Measurements from ENCODE around the gene UXT.
"Not testable (repeated sequence)": the region's sequence is repeated elsewhere in the genome, so short reads cannot be mapped to it uniquely, and the experiment has no call there.

The UXT gene, protein sequence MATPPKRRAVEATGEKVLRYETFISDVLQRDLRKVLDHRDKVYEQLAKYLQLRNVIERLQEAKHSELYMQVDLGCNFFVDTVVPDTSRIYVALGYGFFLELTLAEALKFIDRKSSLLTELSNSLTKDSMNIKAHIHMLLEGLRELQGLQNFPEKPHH

DNA sequence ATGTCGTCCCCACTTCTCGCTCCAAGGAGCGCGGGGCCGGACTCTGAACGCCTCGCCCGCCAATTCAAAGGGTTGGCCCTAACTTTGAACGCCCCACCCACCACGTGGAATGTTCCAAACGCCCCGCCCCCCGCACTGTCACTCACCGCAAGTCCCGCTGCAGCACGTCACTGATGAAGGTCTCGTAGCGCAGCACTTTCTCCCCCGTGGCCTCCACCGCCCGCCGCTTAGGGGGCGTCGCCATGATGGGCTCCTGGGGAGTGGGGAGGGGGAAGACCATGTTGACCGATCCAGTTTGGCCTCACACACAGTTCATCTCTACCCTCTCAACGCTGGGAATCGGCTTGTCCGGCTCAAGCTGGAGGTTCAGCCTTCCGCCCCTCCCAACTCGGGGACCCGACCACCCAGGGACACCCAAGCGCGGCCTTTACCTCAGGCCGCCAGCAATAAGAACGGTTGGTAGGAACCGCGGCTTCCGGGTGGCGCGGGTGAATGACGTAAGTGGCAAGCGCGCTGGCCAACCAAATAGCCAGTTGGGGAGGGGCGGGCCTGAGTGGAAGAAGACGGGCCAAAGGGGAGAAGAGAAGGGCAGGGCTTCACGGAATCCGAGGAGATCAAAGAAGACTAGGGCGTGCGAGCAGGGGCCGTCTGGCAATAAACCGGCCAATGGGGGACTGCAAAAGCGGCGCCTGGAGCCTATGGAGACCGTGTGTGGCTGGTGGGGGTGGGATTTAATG lies at the start of gene UXT:
Gene UXT (minus strand): TSS at position 497 of the 737 bp plus-strand sequence. CDS start 253 bp downstream, at position 244.
- peak; percentile 86 for DNase-seq

DNA sequence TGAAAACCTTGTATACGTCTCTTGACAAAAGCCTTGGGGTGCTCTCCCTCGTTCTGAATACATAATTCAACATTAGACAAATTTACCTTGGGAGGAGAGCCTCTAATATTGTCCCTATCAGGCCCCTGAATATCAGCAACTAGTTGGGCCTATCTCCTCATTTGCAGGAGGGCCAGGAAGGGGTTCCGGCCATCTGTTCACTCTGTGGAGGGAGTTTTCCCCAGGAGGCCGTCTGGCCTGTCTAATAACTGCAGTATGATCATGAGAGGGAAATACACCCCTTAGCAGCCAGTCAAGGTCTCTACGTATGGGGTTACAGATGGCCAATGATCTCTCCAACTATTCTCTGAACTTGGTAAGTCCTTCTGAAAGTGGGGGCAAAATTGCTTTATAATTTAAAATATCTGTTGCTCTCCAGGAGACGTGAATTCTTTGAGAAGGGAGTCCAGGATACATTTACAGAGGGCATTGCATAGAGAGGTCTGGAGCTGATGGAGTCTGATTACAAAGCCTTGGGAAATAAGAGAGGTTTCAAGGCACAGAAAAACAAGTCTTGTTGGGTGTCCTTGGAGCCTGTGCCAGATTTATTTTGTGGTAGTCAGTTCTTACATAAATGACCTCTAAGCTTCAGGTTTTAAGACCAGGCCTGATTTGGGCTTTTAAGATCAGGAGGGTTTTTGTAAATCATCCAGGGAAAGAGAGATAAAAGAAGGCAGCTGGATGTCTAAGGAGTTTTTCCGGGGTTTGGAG lies 48.2 kb upstream of the UXT start:
- DNase-seq, result no peak

DNA sequence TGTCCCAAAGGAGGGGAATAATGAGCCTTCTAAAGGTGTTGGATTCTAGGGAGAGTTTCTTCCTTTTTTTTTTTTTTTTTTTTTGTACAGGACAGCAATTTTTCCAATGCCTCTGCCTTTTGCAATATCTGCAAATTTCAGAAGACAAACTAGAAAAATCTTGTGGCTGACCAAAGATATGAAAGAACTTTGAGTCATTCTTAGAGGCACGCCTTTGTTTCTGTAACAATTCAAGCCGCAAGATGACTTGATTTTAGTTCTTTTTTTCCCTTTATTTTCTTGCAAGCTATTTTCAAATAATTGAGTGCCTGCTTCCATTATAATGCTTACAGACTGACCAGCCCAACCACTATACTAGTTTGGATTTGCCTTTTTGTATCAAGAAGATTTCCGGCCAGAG lies 47.6 kb upstream of the UXT start:
- DNase-seq, result no peak

DNA sequence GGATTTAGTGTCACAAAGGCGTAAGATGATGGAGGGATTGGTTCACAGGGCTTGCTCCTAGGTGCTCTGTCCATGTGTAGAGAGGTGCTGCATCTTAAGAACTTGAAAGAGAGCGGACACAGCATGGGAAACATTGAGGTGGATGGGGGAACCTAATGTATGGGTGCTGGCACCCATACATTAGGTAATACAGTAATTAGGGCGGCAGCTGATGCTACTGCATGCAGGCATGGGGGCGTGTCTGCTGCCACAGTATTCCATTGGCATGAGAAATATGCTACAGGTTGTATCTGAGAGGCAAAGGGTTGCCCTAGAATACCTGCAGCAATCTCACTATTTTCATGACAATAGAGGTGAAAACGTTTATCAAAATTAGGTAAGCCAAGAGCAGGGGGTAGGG lies 45.8 kb upstream of the UXT start:
- DNase-seq, result no peak

DNA sequence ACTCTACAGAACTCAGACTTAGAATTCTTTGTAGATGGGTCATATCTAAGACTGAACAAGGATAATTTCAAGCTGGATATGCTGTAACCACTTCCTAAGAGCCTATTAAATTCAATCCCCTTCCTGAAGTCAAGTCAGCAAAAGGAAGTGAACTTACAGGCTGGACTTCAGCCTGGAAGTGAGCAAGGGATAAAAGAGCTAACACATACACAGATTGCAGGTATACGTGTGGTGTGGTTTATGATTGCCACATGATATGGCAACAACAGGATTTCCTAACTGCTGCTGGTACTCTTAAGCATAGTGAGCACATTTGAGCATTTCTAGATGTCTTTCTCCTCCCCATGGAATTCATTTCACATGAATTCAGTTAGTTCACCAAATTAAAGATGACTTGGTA lies 38.2 kb upstream of the UXT start:
- DNase-seq, result no peak

DNA sequence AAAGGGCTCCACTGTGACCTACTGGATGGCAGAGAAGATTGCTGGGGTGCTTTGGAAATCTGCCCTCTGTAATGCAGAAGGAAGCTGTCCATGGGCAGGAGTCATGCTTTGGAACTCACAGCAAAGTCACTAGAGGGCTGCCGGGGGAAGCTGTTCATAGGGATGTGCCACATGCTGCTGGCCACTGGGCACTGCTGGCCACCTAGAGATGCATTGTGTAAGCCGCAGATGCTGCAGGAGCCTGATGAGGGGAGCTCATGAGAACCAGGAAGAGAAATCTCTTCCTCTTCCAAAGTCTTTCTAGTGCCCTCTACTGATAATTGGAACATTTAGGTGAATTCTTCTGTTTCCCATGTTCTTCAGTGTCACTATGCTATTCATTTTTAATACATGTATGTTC lies 31.2 kb upstream of the UXT start:
- DNase-seq, result no peak

DNA sequence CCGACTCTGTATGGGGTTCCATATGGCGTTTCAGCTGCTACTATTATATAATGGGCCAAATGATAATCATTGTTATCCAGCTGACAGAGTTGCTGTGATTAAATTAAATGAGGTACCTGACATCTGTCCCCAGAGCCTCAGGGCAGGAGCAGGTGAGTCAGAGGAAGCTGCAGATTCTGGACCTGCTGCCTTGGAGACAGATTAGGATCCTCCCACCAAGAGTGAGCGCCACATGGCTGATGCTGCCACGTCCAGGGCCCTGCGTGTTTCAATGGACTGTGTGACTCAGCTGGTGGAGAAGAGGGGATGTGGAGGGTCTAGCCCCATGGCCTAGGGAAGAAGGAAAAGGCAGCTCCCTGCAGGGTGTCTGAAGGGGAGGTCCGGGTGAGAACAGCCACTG lies 28.3 kb upstream of the UXT start:
- DNase-seq, result no peak

DNA sequence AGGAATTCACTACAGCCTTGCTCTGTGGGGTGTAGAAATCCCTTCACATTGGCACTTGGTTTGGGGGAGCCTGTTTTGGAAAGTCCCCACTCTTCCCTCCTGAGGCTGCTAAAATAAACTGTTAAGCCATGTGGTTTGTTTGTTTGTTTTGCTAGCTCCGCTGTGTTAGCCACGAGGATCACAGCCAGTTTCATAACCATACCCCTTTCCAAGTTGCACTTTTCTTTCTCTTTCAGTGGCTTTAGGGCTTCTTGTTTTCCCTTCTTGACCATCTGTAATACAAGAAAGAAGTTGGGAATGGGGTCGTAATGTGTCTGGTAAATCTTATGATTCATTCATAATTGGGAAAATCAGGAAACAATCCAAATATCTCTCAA lies 24.8 kb upstream of the UXT start:
- DNase-seq, result no peak

DNA sequence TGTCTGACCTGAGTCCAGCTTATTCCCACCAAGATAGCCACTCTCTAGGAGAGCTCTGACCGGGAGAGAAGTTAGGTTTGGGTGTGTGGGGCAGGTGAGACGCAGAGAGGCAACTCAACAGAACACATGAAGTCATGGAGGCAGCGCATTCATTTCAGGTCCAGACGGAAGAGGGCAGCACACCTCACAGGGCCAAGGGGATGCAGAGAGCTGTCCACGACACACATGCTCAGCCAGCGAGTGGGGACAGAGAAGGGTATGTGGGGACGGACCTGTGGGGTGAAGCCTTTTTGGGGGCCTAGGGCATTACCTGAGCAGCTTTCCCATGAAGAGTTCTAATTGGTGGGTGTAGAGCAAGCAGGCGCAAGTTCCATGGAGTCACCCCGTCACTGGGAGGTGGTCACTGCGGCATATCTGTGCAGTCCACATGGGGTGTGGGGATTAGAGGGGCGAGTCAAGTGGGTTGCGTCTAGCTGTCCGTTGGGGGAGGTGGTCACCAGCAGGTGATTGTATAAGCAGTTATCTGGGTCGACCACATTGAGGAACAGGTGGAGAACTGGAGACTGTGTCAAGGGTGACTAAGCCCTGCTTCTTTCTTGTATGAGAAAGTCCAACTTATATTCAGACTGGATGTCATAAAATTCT lies 24.3 kb upstream of the UXT start:
- no peak for DNase-seq

DNA sequence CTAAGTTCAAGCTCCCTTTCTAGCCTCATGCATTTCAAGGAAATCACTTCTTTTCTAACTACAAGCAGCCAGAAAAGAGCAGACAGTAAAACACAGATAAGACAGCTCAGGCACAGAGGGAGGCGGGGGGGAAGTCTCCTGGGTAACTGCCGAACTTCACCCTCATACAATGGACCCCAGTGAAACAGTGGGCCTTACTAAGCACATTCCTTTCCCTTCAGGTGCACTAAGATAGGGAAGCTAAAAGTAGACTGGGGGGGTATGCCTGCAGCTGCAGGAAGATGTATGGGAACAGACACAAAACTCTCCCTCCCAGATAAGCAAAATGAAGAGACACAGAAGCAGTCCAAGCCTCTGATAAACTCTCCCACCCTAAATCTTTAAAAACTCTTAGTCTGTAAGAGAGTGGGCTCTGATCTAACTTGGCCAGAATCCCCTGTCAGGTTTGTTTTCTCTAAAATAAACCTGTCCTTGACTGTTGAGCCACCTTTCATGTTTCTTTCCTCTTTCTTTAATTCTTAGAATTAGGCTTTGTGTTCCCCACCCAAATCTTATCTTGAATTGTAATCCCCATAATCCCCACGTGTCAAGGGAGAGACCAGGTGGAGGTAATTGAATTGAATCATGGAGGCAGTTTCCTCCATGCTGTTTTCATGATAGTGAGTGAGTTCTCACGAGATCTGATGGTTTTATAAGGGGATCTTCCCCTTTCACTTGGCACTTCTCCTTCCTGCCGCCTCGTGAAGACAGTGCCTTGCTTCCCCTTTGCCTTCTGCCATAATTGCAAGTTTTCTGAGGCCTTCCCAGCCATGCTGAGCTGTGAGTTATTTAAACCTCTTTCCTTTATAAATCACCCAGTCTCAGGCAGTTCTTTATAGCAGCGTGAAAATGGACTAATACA lies 17.2 kb upstream of the UXT start:
- DNase-seq, result not testable (repeated sequence)

DNA sequence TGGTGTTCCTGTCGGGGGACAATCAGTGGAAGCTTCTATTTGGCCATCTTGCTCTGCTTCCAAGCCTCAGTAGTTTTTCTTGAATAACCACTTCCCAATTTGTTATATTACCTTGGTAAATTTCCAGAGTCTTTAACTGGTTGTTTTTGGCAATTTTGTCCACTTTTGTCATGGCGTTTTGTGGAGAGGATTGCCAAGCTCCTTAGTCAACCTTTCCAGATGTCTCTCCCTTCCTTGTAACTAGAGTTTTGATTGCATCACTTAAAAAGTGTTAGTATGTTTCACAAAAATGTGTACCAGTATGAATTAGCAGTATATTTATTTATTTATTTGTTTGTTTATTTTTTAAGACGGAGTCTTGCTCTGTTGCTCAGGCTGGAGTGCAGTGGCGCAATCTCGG lies 15.8 kb upstream of the UXT start:
- no peak for DNase-seq

DNA sequence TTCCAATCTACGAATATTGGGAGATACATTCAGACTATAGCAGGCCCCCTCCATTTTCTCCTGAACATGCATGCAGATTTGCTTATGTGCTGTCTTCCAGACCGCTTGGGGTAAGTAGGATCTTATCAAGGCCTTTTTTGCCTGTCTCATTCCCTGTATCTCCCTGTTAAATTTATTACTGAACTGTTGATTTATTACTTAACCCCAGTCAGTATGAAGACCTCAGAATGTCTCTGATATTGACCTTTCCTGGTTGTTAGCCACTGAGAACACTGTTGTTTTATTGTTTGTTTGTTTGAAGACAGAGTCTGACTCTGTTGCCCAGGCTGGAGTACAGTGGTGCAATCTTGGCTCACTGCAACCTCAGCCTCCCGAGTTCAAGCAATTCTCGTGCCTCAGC lies 6.8 kb upstream of the UXT start:
- DNase-seq, result not testable (repeated sequence)

DNA sequence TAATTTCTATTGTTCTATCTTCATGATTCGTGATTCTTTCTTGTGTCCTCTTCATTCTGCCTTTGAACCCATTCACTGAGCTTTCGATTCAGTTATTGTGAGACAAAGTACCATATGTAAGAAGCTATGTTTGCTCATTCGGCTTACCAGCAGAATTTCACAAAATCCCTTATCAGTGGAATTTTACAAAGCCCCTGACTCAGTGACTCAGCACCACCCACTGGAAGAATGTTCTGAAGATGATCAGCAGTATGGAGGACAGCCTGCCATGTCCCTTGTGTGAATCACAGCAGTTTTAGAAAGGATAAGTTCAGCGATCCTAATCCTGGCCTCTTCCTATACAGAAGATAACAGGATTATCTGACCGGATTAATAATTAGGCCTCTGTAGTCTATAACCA lies 5.8 kb upstream of the UXT start:
- DNase-seq, result no peak

DNA sequence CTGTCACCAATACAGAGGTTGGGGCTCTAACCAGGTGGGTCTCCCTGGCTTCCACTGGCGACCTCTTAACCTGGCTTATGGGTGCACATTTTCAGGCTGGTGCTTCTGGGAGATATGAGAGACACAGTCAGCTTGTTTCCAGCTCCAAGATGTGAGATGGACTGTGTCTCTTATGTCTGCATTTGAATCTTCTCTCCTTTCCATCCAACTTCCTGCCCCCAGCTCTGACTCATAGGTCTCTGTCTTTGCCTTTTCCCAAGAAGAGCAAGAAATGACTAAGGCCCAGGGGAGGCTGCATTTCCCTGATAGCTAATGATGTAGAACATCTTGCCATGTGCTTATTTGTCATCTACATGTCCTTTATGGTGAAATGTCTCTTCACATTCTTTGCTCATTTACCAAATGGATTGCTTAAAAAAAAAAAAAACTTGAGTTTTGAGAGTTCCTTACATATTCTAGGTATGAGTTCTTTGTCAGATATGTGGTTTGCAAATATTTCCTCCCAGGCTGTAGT lies 3.2 kb upstream of the UXT start:
- peak; percentile 29 for DNase-seq

DNA sequence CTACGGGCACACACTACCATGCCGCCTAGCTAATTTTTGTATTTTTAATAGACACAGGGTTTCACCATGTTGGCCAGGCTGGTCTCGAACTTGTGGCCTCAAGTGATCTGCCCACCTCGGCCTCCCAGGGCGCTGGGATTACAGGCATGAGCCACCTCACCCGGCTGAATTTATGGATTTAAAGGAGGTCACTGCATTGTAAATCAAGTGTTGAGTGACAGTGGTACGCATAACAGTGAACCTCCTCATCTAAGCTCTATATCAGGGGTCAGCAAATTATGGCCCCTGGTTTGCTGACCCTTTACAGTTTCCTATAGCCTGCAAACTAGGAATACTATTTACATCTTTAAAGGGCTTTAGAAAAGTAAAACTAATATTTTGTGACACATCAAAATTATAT lies 2.6 kb upstream of the UXT start:
- DNase-seq, result no peak

DNA sequence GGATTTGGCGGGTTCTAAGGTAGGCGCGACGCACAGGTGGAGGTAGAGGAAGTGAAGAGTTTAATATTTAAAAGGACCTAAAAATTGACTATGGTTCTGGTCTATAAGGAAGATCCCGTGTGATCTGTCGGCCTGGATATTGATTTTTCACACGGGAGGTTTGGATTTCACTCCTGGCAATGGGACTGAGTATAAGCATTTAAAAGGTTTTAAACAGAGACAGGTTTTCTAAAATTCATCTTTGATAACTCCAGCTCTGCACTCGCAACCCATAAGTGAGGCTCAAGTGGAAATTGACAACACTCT lies 394 bp upstream of the UXT start:
- DNase-seq, result no peak

DNA sequence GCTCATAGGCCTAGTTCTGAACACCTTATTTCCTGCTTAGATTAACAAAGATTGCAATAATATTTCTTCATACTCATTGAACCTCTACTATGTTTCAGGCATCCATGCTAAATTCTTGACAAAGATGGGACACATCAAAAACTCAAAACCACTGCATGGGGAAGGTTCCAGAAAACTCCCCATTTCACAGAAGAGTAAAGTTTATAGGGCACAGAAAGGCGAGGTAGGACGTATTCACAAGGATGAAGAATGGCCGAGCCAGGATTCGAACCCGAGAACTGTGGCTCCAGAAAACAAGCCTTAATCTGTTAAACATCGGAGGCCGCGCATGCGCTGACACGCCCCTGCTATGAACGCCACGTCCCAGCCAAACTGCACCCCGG lies 688 bp downstream of the UXT start:
- no peak for DNase-seq

DNA sequence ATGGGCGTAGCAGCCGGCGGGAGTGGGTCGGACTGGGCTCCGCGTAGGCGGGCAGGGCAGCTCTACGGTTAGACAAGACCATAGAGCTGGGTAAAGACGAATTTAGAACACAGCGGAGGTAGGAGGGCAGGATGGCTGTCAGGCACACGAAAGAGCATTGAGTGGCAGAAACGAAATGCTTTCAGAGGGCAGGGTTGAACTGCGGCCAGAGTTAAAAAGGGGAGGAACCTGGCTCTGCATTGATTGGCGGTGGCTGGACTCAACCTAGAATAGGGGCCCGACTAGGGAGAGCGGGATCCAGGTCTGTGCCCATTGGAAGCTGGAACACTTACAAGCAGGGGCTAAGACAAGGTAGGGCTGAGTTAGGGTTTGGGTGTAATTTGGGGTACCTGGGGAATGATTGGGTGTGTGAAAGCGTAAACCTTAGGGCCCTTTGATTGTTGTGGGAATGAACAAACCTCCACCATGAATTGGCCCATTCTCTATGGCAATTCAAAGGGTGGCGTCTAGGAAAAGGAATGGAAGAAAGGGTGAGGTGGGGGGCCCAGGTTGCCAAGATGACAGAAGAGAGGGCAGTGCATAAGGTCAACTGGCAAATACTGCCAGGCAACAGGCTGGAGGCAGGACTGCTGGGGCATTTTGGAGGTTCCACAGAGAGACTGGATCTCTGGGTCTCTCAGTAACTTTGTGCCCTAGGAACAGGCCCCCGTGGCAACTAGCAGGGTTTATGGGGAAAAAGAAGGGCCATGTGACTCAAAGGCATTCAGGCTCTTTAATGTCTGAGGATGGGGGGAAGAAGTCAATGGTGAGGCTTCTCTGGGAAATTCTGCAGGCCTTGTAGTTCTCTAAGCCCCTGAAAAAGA lies 7.7 kb downstream of the UXT start:
- no peak for DNase-seq

DNA sequence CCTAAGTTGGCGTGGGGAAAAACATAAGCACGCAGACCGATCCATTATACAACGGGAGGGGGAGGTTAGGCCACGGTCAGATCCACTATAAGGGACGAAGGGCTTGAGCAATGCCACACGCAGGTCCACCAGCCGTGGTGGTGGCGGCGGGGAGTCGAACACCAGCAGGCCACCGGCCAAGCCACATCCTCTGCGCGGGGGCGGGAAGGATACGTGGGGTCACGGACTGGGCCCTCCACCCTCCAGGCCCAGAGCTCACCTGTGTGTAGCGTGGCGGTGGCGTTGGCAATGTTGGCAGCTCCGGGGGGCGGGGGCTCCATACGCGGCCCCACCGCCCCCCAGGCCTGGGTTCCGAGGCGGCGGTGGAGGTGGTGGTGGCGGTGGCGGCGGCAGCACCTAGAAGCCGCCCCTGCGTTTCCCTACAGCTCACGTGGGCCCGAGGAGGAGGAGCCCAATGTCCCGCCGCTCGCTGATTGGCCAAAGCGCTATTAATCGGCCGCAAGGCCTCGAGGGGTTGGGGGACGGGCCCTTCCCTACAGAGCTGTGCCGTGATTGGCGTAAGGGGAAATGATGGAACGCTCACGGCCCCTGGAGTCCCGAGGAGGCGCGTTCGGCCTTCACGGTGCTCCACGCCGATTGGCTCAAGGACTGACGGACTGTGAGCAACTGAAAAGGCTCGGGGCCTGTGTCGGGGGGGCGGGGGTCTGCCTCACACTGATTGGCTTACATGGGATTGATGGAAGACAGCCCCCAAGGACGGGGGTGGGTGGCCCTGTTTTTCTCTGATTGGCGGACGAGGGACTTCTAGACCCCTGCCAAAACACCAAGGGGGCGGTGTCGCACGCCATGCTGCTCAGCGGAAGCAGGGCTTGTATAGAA lies 8.6 kb downstream of the UXT start, which contains the start of gene ELK1:
Gene ELK1 (minus strand): TSS at position 400 of the 879 bp plus-strand sequence. CDS start 9,122 bp downstream, outside the sequence.
- peak; percentile 77 for DNase-seq

DNA sequence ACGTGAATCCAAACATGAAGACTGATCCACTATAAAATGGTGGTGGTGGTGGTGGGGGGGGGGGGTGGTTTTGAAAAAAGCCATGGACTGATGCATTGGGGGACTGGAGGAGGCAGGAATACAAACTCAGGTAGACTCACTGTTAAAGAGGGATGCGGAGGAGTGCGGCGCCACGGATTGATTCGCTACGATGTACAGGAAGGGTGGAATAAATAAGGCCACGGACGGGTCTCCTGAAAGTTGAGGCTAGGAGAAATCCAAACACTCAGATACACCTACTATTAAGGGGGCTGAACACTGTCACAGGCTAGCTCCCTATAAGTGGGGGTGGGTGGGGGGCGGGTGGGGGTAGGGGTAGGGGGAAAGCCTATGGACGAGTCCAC lies 9.2 kb downstream of the UXT start:
- no peak for DNase-seq

DNA sequence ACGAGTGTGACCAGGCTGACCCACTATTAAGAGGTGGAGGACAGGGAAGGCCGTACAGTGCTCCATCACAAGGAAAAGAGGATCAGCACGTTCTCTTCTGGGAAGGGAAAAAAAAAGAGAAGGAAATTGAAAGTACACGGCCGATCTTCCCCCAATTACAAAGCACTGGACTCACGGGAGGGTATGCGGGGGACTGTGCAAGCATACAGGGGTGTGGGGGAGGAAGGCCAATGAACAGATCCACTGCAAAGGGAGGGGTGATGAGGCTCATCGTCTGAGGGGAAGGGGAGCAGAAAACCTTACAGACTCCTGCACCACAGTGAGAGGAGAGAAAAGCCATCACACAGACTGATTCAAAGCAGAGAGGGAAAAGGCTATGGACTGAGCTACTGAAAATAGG lies 9.7 kb downstream of the UXT start:
- no peak for DNase-seq

Measured in stimulated activated CD4-positive, alpha-beta T cell treated with anti-CD3 and anti-CD28 coated beads, Interleukin-12 subunit alpha, Interleukin-12 subunit beta, amount 100 ng/mL, for 4 hours (primary cell).